GM18499 (cell line): ENCODE results near the gene GABRA5.

Source experiments
- ATAC-seq: cut with Tn5 transposase; IDR thresholded peaks from one replicate; pipeline ENCODE4 v1.9.1; 2021; ENCODE audit warnings: moderate number of reproducible peaks; ENCODE audit not compliant: insufficient read depth, unreplicated experiment

GABRA5 gene

DNA sequence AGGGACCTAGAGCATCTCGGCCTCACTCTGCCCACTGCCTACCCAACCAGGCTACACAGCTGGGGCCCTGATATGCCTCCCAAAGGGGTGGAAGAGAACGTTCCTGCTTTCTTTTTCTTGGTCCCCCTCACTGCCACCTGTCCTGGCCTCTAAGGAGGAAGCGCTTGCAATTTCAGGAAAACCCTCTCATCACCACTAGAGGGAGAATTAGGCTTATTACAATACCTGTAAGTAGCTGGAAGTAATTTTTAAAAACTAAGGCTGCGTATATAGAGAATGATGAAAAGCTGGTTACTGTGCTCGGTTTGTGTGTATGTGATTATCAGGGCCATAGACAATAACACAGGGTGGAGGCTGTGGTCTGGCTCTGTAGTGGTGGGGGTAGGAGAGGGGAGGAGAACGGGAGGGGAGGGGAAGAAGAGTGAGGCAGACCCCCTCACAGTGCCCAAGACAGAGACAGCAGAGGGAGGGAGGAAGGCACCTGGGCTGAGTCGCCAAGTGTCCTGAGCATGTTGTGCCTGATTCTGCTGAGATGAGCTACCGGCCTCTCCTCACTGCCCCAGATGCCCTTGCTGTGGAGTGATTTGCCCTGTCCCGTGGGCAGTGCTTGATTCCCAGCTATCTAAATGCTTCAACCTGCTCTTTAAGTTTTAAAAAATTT is 107.4 kb downstream of the GABRA5 start:
- no peak for ATAC-seq

DNA sequence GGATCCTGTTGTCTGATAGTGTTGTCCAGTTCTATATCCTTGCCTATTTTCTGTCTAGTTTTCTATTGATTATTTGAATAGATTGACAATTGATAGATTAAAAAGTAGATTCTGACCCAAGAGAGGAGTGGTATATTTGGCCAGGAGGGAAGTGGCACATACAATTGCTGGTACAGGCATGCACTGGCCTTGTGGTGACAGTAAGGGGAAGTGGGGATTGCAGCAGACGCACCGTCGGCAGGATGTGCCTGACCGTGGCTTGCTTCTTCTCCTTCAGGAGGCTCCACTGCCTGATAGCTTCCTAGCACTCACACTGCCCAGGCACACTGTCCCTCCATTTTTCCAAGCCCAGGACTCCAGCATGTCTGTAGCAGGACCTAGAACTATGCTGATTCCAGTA is 114.6 kb downstream of the GABRA5 start:
- ATAC-seq = no peak

- ATAC-seq = no peak
Observed at GRCh38 chr15:26983822-26984221, 117.0 kb downstream of the GABRA5 start.

DNA sequence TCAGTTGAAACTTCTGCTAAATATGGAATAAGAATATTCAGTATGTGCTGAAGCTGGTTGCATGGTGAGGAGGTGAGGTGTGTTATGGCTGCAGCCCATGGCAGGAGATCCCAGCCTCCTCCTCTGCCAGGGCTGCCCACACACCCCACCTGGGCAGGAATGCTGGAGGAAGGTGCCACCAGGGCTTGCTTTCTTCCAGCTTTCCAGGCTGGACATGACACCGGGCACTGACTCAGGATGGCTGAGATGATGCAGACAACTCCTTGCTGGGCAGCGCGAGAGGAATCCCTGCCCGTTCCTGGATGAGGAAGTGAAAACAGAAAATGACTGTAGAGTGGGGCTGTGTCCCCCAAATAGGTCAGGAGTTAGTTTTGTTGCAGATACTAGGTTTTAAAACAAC is 118.2 kb downstream of the GABRA5 start:
- ATAC-seq = no peak

DNA sequence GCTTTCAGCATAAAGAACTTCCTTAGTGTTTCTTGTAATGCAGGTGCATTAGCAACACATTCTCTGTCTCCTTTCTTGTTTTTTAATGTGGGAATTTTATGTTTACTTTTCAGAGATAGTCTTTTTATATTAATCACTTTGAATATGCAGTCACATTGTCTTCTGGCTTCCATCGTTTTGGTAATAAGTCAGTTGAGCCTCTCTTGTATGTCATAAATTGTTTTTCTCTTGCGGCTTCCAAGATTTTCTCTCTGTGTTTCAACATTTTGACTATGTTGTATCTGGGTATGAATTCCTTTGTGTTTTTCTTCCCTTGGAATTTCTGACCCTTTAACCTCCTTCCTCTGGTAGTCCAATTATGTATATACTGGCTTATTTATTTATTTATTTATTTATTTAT is 129.4 kb downstream of the GABRA5 start:
- ATAC-seq = no peak
